T follicular helper cell (primary cell): ENCODE data around the gene PNMA5.

Experiments used
- DNase-seq: peaks from one replicate; pipeline ENCODE4 v3.0.0-alpha.2; 2020; ENCODE audit warnings: low read depth

PNMA5 gene

GRCh38 chrX:152958524-152959465 is 35.1 kb downstream of the PNMA5 start:
- DNase-seq = peak; percentile 84

GRCh38 chrX:152958047-152958446 is 35.9 kb downstream of the PNMA5 start:
- DNase-seq = no peak

DNA sequence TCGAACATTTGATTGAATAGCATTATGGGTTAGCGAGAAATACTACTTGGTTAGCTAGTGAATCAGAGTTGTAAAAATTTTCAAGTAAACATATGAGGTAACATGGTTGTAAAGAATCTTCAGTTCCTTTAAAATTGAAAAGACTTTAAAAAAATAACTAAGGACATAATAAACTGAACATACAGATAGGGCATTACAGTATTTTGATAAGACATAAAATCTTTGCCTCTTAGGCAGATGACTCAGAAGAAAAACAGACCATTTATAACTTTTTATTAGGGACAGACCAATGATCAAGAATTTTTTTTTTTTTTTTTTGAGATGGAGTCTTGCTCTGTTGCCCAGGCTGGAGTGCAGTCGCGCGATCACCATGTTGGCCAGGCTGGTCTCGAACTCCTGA is 43.1 kb downstream of the PNMA5 start:
- DNase-seq = no peak

DNA sequence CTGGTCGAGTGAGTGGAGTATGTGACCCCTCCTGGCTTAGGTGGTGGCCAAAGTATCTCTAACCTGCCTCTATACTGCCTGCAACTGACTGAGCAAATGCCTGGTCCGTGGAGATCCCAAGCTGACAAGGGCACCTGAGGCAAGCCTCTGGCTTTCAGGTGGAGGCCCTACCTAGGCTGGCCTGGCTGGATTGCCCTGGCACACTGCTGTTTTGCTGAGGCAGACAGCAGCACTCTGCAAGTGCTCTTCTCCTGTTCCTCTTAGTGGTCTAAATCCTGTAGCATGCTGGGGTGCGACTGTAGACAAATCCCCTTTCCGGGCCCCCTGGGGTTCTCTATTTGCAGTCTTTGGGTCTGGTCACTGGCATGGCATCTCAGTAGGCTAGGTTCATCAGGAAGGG is 44.8 kb downstream of the PNMA5 start:
- DNase-seq = no peak

DNA sequence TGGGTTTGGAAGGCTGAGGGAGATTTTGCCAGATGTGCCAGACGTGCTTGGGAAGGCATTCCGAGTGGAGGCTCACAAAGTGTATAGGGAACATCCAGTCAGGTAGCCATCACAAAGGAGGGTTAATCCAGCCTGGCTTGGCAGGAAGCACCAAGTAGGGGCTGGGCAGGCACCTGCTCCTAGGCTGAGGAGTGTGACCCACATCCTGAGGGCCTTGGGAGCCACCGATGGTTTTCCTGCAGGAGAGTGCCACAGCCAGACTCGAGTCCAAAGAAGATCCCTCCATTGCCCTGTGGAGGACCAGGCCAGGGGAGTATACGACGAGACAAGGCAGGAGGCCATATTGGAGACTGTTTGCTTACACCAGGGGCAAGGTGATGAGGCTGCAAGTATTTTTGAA is 47.2 kb downstream of the PNMA5 start:
- no peak for DNase-seq

- DNase-seq = no peak
These were observed 48.6 kb downstream of the PNMA5 start for GRCh38 chrX:152945021-152945979.

- no peak for DNase-seq
These were observed 50.1 kb downstream of the PNMA5 start for GRCh38 chrX:152943826-152944225.

DNA sequence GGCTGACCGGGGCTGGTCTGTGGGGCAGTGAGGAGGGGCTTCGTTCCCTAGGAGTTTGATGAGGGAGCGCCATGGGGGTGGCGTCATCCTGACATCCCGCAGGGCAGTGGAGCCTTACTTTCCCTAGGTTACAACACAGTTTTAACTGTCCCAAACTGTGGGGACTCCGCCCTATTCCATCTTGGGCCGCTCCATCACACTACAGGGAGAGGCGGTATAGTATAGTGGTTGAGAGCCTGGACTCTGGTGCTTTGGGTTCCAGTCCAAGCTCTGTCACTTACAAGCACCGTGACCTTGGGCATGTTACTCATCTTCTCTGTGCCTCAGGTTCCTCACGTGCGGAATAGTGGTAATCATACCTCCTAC is 51.9 kb downstream of the PNMA5 start:
- DNase-seq = no peak

GRCh38 chrX:152941328-152942076 is 52.4 kb downstream of the PNMA5 start:
- peak; percentile 85 for DNase-seq
